BLaER1 treated with 17β-estradiol and CSF1 and Interleukin-3, amounts not matched to agents 10 nM and 100 nM (cell line): Measurements from ENCODE around the gene CHKB.

Experiments used
- H3K27ac ChIP-seq, 11 experiments: shearing (Covaris generic); formaldehyde crosslinking; 2 replicates each; pipeline ENCODE4 v1.8.1; 2022
- H3K27me3 ChIP-seq, 11 experiments: shearing (Covaris generic); formaldehyde crosslinking; 2 replicates each; pipeline ENCODE4 v1.8.1; 2022
- H3K36me3 ChIP-seq, 11 experiments: shearing (Covaris generic); formaldehyde crosslinking; 2 replicates each; pipeline ENCODE4 v1.8.1; 2022
- H3K4me1 ChIP-seq, 10 experiments: shearing (Covaris generic); formaldehyde crosslinking; 2 replicates each; pipeline ENCODE4 v1.8.1; 2022
- H3K4me2 ChIP-seq, 11 experiments: shearing (Covaris generic); formaldehyde crosslinking; 2 replicates each; pipeline ENCODE4 v1.8.1; 2022
- H3K4me3 ChIP-seq, 10 experiments: shearing (Covaris generic); formaldehyde crosslinking; 2 replicates each; pipeline ENCODE4 v1.8.1; 2022
- H3K9ac ChIP-seq, 11 experiments: shearing (Covaris generic); formaldehyde crosslinking; 2 replicates each; pipeline ENCODE4 v1.8.1; 2022
- H3K9me3 ChIP-seq, 11 experiments: shearing (Covaris generic); formaldehyde crosslinking; replicated peaks in 1 of 11; 2 replicates each; pipeline ENCODE4 v1.8.1; 2022
- H4K20me1 ChIP-seq, 11 experiments: shearing (Covaris generic); formaldehyde crosslinking; 2 replicates each; pipeline ENCODE4 v1.8.1; 2022
- Cebpa-rat ChIP-seq, 11 experiments: shearing (Covaris generic); IDR thresholded peaks; 2 replicates each; pipeline ENCODE4 v1.8.1; 2022

CHKB gene

GRCh38 chr22:50531546-50531961, 51.1 kb downstream of the CHKB start:
- Histone ChIP-seq H3K27me3 (peaks cover 43 to 65% (median 61%) of the 10 kb centered on the region in 11 experiments), H3K4me3 (peak overlapping the region in 9 of 10 experiments; percentile 48 to 65 (median 54); a peak in 16 of 20 replicates), H3K9me3 (peaks cover 10 to 63% (median 25%) of the 10 kb centered on the region in 11 experiments; a peak in 20 of 22 replicates), H3K4me2 (peak overlapping the region; percentile 74 to 99 (median 96)), H3K36me3 (no peaks in the 10 kb centered on the region; a peak in 1 of 22 replicates), H4K20me1 (peaks cover 0 to 17% (median 0%) of the 10 kb centered on the region in 11 experiments; a peak in 4 of 22 replicates), H3K9ac (peak overlapping the region in 8 of 11 experiments; percentile 57 to 96 (median 68); a peak in 12 of 22 replicates), H3K4me1 (peaks cover 32 to 74% (median 54%) of the 10 kb centered on the region in 10 experiments), H3K27ac (peak overlapping the region in 9 of 11 experiments; percentile 21 to 94 (median 74); a peak in 13 of 22 replicates)
- TF ChIP-seq Cebpa-rat (IDR thresholded peaks at IDR 0.05), result no peak

DNA sequence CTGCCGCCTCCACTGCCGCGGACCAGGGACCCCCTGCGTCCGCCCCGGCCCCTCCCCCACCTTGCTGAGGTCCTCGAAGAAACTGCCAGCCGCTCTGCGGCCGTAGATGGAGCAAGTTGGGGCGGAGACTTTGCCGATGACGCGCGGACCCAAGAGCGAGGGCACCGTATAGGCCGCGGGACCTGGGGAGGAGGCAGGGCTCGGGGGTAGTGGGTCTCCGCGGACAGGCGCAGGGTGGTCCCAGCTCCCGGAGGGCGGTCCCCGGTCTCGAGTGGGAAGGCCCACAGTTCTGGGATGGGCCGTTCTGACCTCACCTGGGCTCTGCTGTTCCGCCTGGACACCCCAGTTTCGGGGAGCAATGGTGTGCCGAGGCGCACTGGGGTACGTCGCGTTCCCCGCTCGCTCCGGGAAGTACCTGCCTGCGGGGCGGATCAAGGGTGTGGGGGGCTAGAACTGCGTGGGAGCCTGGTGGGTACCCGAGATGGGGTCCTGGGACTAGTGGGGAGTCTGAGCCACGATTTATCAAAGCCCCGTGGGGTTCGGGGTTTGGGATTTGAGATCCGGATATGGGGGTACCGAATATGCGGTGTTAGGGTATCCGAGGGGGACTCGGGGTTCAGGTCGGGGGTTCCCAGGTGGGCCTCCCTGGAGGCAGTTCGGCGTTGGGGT, 51.6 kb downstream of the CHKB start:
- Histone ChIP-seq H3K4me1 (peaks cover 34 to 75% (median 56%) of the 10 kb centered on the region in 10 experiments), H3K9me3 (peaks cover 10 to 57% (median 25%) of the 10 kb centered on the region in 11 experiments; a peak in 20 of 22 replicates), H3K4me3 (peak overlapping the region; percentile 48 to 65 (median 54)), H4K20me1 (peaks cover 0 to 17% (median 0%) of the 10 kb centered on the region in 11 experiments; a peak in 4 of 22 replicates), H3K36me3 (no peaks in the 10 kb centered on the region; a peak in 1 of 22 replicates), H3K4me2 (peak overlapping the region; percentile 74 to 99 (median 96)), H3K27ac (peak overlapping the region; percentile 21 to 94 (median 73); a peak in 19 of 22 replicates), H3K9ac (peak overlapping the region; percentile 49 to 96 (median 66); a peak in 20 of 22 replicates), H3K27me3 (peaks cover 43 to 65% (median 61%) of the 10 kb centered on the region in 11 experiments)
- no peak for TF ChIP-seq Cebpa-rat (IDR thresholded peaks at IDR 0.05)

DNA sequence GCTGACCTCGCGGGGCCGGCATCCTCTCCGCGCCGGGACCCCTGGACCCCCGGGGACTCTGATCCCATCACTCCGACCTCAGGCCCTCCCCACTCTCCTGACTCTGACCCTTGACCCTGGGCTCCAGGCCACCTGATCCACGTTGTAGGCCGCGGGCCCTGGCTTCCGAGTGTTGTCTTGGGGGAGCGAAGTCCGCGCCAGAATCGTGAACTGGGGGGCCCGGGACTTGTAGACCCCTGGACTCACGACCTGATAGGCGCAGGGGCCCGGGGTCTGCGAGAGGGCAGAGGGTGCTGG, 52.1 kb downstream of the CHKB start:
- Histone ChIP-seq H3K36me3 (no peaks in the 10 kb centered on the region; a peak in 1 of 22 replicates), H3K27me3 (peaks cover 43 to 65% (median 61%) of the 10 kb centered on the region in 11 experiments), H4K20me1 (peaks cover 0 to 17% (median 0%) of the 10 kb centered on the region in 11 experiments; a peak in 4 of 22 replicates), H3K9me3 (peaks cover 10 to 52% (median 25%) of the 10 kb centered on the region in 11 experiments; a peak in 20 of 22 replicates), H3K27ac (peak overlapping the region; percentile 25 to 94 (median 73); a peak in 21 of 22 replicates), H3K4me2 (peak overlapping the region; percentile 74 to 99 (median 96)), H3K4me3 (peak overlapping the region; percentile 48 to 65 (median 54)), H3K4me1 (peaks cover 34 to 75% (median 56%) of the 10 kb centered on the region in 10 experiments), H3K9ac (peak overlapping the region; percentile 49 to 96 (median 66); a peak in 21 of 22 replicates)
- TF ChIP-seq Cebpa-rat (IDR thresholded peaks at IDR 0.05), result no peak

- peaks cover 0 to 18% (median under 1%) of the 10 kb centered on the region in 11 experiments; a peak in 9 of 22 replicates for H4K20me1 ChIP-seq
- H3K4me1 ChIP-seq, result peaks cover 34 to 75% (median 56%) of the 10 kb centered on the region in 10 experiments
- peak within 1 kb of the TSS; percentile 74 to 99 (median 96) for H3K4me2 ChIP-seq
- no peak for TF ChIP-seq Cebpa-rat (IDR thresholded peaks at IDR 0.05)
- peak within 1 kb of the TSS; percentile 48 to 65 (median 54) for H3K4me3 ChIP-seq
- peak within 1 kb of the TSS; percentile 25 to 94 (median 73); a peak in 21 of 22 replicates for H3K27ac ChIP-seq
- peaks cover 43 to 65% (median 61%) of the 10 kb centered on the region in 11 experiments for H3K27me3 ChIP-seq
- no peaks in the 10 kb centered on the region; a peak in 1 of 22 replicates for H3K36me3 ChIP-seq
- peaks cover 10 to 49% (median 25%) of the 10 kb centered on the region in 11 experiments; a peak in 20 of 22 replicates for H3K9me3 ChIP-seq
- peak within 1 kb of the TSS; percentile 49 to 96 (median 66); a peak in 21 of 22 replicates for H3K9ac ChIP-seq
Measured at GRCh38 chr22:50529897-50530579, 52.6 kb downstream of the CHKB start, which contains the start of gene TYMP. TYMP (minus strand) TSS chr22:50530012; CDS start chr22:50529709, 303 bp downstream.

DNA sequence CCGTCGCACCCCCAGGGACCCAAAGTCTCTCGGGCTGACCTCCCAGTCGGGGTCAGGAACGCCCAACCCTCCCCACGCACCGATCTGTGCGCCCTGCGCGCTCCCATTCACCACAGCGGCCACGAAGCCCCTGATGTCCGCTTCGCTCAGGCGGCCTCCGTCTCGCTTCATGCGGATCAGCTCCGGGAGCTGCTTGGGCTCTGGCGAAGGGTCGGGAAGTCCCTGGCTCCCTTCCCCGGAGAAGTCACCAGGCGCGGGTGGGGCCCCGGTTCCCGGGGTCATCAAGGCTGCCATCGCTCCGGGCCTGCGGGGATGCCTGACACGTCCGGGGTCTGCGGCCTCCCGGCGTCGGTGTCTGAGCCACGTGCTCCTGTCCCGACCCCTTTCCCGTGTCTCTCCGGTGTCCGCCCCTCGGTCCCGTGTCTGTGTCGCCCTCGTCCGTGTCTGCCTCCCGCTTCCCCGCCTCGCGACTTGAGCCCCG, 53.2 kb downstream of the CHKB start:
- Histone ChIP-seq H3K36me3 (peaks cover 0 to 3% (median under 1%) of the 10 kb centered on the region in 11 experiments; a peak in 9 of 22 replicates), H3K27ac (peak overlapping the region in 9 of 11 experiments; percentile 25 to 94 (median 74); a peak in 14 of 22 replicates), H3K9ac (peak overlapping the region in 8 of 11 experiments; percentile 57 to 96 (median 68); a peak in 14 of 22 replicates), H3K4me1 (peaks cover 40 to 75% (median 57%) of the 10 kb centered on the region in 10 experiments), H3K4me3 (peak overlapping the region; percentile 48 to 65 (median 54); a peak in 18 of 20 replicates), H3K9me3 (peaks cover 10 to 43% (median 25%) of the 10 kb centered on the region in 11 experiments; a peak in 20 of 22 replicates), H4K20me1 (peaks cover 2 to 24% (median 6%) of the 10 kb centered on the region in 11 experiments; a peak in 21 of 22 replicates), H3K4me2 (peak overlapping the region; percentile 74 to 99 (median 96)), H3K27me3 (peaks cover 43 to 65% (median 61%) of the 10 kb centered on the region in 11 experiments)
- no peak for TF ChIP-seq Cebpa-rat (IDR thresholded peaks at IDR 0.05)
